ENCODE results near the gene CYP2C8. TPM values are rescaled to one million over a fixed set of nuclear protein-coding genes. Genes with fewer than 3 reads are reported as not detected.

Gene CYP2C8
- total and polyA plus RNA-seq, 12 donors, result 0.07 to 0.51 (median 0.17) TPM; not detected in 9

DNA sequence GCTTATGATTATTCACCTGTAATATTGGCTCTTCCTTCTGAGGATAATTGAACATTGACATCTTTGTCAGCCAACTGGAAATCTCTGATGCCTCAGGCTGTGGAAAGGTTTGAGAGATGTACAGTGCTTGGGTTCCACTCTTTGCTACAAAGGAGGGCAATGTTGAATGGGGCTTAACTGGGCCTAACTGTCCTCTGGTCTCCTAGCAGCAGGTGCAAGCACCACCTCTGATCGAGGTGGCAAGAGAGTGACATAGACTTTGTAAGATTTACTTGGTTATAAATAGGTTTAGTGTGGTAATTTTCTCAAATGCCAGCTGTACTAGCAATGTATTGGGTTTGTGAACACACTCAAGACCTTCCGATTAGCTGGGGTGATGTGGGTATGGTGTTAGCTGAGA lies 21.1 kb downstream of the CYP2C8 start:
- WGBS, 2 donors, result 82 to 83% methylated on average over 2 of the region's 2 CpGs
- no peaks in the 10 kb centered on the region for H3K4me1 ChIP-seq
- intact Hi-C loops (cut with DNase I), result no loop called here
- H3K27me3 ChIP-seq, result no peaks in the 10 kb centered on the region
- no peaks in the 10 kb centered on the region for H3K36me3 ChIP-seq
- no peak for TF ChIP-seq CTCF (IDR thresholded peaks at IDR 0.05)
- H3K9me3 ChIP-seq, result peaks cover 0 to 11% (median 4%) of the 10 kb centered on the region in 11 donors
- no peak overlapping the region for H3K27ac ChIP-seq
- DNase-seq, result no peak
- H3K4me3 ChIP-seq, result no peak overlapping the region
- no peak for ATAC-seq

DNA sequence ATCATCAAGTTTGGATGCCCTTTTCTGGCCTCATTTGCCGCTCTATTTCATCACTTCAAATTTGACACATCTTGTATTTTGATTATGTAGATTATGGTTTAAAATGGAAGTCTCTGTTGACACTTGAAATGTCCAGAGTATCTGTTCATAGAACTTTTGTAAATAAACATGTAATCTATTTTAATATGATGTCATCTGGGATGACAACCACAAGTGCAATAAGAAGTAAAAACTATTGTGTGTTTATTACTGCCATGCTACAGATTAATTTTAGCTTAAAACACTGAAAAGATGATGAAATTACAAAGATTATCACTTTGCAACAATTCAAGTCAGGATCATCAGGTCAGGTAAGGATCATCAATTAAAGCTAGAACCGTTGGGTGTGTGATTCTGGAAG lies 30.0 kb downstream of the CYP2C8 start:
- H3K36me3 ChIP-seq, result no peaks in the 10 kb centered on the region
- WGBS, 2 donors, result 85 to 87% methylated on average over 2 of the region's 2 CpGs
- H3K4me3 ChIP-seq, result no peak overlapping the region
- DNase-seq (no peak), ATAC-seq (no peak)
- TF ChIP-seq CTCF (IDR thresholded peaks at IDR 0.05), result no peak
- no peaks in the 10 kb centered on the region for H3K4me1 ChIP-seq
- no peaks in the 10 kb centered on the region for H3K27me3 ChIP-seq
- intact Hi-C loops (cut with DNase I), result no loop called here
- no peaks in the 10 kb centered on the region for H3K9me3 ChIP-seq
- no peak overlapping the region for H3K27ac ChIP-seq

DNA sequence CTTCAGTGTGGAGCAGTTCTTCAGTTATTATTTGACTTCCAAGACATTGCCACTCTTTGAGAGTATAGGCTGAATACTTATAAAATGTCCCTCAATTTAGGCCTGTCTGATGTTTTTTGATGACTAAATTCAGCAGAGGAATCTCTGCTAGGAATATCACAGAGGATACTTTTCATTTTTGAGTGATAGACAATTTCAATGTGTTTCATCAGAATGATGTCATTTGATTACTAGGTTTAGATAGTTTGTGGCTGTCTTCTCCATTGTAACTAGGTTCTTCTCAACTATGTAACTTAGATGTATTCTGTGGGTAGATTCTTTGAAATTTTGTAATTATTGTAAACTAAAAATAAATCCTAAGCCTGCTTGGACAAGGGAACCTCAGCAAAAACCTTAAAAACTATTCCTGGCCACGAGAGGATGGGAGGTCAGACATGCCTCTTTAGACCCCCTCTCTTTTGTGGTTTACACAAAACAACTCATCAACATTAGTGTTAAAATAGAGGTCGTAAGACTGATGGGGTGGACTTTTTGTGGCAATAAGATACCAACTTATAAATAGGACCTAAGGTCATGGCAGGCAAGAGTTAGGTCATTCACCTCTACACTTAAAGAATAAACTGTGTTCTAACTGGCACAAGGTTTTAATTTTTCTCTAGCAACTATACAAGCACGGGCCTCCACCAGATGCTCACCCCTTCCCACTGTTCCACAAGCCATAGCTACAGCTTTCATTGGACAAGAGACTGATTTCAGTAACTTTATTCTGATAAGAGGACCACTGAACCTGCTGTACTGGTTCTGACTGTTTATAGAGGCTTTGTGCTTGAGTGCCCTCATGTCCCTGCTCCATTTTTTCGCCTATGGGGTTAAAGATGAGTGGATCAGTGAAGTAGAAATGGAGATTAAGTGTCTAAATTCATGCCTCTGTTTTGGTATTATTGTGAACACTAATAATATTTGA lies 33.7 kb downstream of the CYP2C8 start:
- 48 to 56% methylated on average over 4 of the region's 4 CpGs for WGBS, 2 donors
- DNase-seq (no peak), ATAC-seq (no peak)
- Histone ChIP-seq H3K27me3 (no peaks in the 10 kb centered on the region), H3K27ac (no peak overlapping the region), H3K4me3 (no peak overlapping the region), H3K4me1 (no peaks in the 10 kb centered on the region), H3K9me3 (peaks cover 0 to 4% (median 0%) of the 10 kb centered on the region in 11 donors), H3K36me3 (no peaks in the 10 kb centered on the region)
- intact Hi-C loops (cut with DNase I), result no loop called here
- no peak for TF ChIP-seq CTCF (IDR thresholded peaks at IDR 0.05)

GRCh38 chr10:95034401-95034800 lies 34.9 kb downstream of the CYP2C8 start:
- Histone ChIP-seq H3K4me3 (no peak overlapping the region), H3K27ac (no peak overlapping the region), H3K4me1 (no peaks in the 10 kb centered on the region), H3K9me3 (peaks cover 0 to 5% (median 0%) of the 10 kb centered on the region in 11 donors), H3K27me3 (peaks cover 0 to 3% (median 0%) of the 10 kb centered on the region in 7 donors), H3K36me3 (no peaks in the 10 kb centered on the region)
- no peak for TF ChIP-seq CTCF (IDR thresholded peaks at IDR 0.05)
- no peak for DNase-seq
- WGBS, 2 donors, result 86 to 88% methylated on average over 4 of the region's 4 CpGs
- intact Hi-C loops (cut with DNase I), result no loop called here
- ATAC-seq, result no peak

All from heart right ventricle (tissue), 16 donors.